ENCODE measurements around the gene ANXA10. TPM values are rescaled to one million over a fixed set of nuclear protein-coding genes. Genes with fewer than 3 reads are reported as not detected.

ANXA10 gene
- total and polyA plus RNA-seq, 2 of the 4 experiments (the other 2 are of a cell fraction): 0.44 to 0.72 TPM

DNA sequence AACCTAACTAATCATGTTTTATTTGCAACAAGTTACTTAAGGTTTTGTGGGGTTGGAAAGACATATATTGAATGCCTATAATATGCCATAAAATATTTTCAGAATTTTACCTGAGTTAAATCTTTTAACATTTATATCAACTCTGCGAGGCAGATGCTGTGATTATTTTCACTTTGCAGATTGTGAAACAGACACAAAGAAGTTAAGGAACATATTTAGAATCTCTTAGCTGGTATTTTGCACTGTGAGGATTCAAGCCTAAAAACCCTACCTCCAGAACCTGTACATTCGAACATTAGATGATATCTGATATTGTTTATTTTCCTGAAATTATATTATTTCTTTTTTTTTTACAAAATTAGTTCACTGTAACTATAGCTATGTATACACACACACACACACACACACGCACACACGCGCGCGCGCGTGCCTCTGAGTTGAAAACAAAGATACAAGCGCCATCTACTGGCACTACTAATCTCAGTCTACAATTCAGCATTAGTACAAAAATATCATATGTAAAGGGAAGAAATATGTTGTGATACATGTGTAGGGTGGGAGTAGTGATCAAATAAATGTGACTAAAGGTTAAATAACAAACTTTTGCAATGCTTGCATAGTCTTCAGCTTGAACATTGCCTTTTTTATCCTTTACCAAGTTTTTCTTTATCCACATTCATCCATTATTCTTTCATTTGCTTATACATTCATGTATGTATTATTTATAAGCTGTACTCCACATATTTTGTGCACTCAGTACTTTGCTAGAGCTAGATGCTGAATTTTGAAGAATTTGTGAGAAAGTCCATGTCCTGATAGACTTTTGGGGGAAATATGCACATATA, 61.5 kb downstream of the ANXA10 start (continued):
- no peak for TF ChIP-seq MAZ (IDR thresholded peaks at IDR 0.05; ENCODE audit: borderline replicate concordance, low read depth, low read length)

DNA sequence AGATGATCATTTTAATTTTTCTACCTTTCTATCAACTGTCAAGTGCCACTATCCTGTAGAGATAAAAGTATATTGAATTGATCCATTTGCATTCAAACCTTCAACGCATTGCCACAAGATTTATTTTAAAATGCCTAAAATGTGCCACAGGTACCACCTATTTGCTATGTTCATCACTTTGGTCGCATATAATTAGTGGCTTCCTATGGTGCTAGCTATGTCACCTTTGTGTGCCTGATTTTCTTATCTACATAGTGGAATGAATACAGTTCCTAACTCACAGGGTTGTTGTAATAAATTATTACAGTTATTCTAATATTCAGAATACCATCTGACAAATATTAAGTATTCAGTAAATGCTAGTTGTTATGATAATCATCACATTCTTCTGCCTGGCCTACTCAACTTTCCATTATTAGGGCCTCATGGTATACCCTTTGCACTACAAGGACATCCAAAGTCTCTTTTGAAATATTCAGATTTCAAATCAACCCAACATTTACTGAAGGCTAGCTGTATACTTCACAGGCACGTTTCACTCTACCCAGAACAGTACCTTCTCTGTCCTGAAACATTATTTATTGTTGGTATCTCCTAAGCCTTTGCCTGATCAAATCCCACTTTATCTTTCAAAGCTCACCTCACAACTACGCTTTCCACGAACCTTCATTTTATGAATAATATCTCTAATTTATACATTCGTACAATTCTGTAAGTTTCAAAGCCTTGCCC, 62.4 kb downstream of the ANXA10 start:
- no peak for ATAC-seq (ENCODE audit: low read depth)
- no peaks in the 10 kb centered on the region for H3K4me1 ChIP-seq (ENCODE audit: control insufficient read depth, insufficient read depth, low read length)
- H3K14ac ChIP-seq (replicated peaks; ENCODE audit: low read depth, low read length): no peak overlapping the region
- 100% methylated on average over 3 of the region's 6 CpGs; no CpG with 5 or more reads in 1 of the 2 experiments for WGBS, 2 experiments (ENCODE audit: extremely low coverage in 2 of 2, insufficient read length in 1 of 2)
- H3K27me3 ChIP-seq (ENCODE audit: control insufficient read depth, insufficient read depth, low read length): no peaks in the 10 kb centered on the region
- no TSS peak for BruUV-seq (replicated peaks)
- no peak overlapping the region for H2AK5ac ChIP-seq (ENCODE audit: low read depth, low read length)
- H3K4me2 ChIP-seq (ENCODE audit: low read depth, low read length): no peak overlapping the region
- H3K9ac ChIP-seq (ENCODE audit: low read depth, low read length): no peak overlapping the region
- no peak overlapping the region for H2BK5ac ChIP-seq (ENCODE audit: low read depth, low read length, poor library complexity, severe bottlenecking)
- H3K9me3 ChIP-seq (ENCODE audit: control insufficient read depth, insufficient read depth, low read length): peaks cover 2% of the 10 kb centered on the region
- no peak overlapping the region for H4K8ac ChIP-seq (ENCODE audit: low read depth in 2 of 2, low read length in 2 of 2)
- H2AK9ac ChIP-seq (replicated peaks; ENCODE audit: low read depth, low read length, poor library complexity): no peak overlapping the region
- H3K18ac ChIP-seq (ENCODE audit: low read depth, low read length): no peak overlapping the region
- ChIA-PET POLR2A (ENCODE audit: unreplicated experiment) (no interaction called here), CTCF (interaction anchor here (0.6 to 1.9 kb wide), 4 partner anchors 9 to 1984 kb away, joined by 3 to 8 read pairs (median 5); no protein-coding TSS in a partner anchor)
- H3K4ac ChIP-seq (ENCODE audit: low read depth, low read length): no peak overlapping the region
- H3K56ac ChIP-seq (ENCODE audit: extremely low read depth, insufficient read depth, low read length): no peak overlapping the region
- H3K23ac ChIP-seq (ENCODE audit: low read depth, low read length): no peak overlapping the region
- H4K91ac ChIP-seq (ENCODE audit: insufficient read depth, low read depth, low read length): no peak overlapping the region
- no peak overlapping the region for H3K4me3 ChIP-seq (ENCODE audit: insufficient read depth, low read depth, low read length)
- no peak overlapping the region for H4K5ac ChIP-seq (ENCODE audit: low read depth, low read length)
- intact Hi-C loops (cut with micrococcal nuclease) (loop anchor here (1.0 to 10.0 kb wide), 4 partner anchors 77 to 1987 kb away; no protein-coding TSS in a partner anchor), dilution Hi-C loops (cut with HindIII; ENCODE audit: low sequenced_read_pairs, unreplicated experiment) (no loop called here), in situ Hi-C loops (cut with MboI; ENCODE audit: low sequenced_read_pairs) (loop anchor here (5.0 kb wide), 1 partner anchor 1132 kb away; no protein-coding TSS in a partner anchor)
- no peak overlapping the region for H2BK20ac ChIP-seq (ENCODE audit: low read depth, low read length)
- no peak overlapping the region for H3K27ac ChIP-seq (ENCODE audit: insufficient read depth, low read length)
- H3K9me1 ChIP-seq (ENCODE audit: insufficient read depth, low read length): peaks cover 2% of the 10 kb centered on the region; the same call in 1 of the 2 replicates
- H4K20me1 ChIP-seq (ENCODE audit: insufficient read depth, low read length): no peaks in the 10 kb centered on the region
- H3K36me3 ChIP-seq (ENCODE audit: control insufficient read depth, insufficient read depth, low read length): no peaks in the 10 kb centered on the region
- DNase-seq: no peak
- no peak overlapping the region for H2AFZ ChIP-seq (replicated peaks; ENCODE audit: low read length, poor library complexity)
- H3K79me1 ChIP-seq (ENCODE audit: low read depth in 1 of 2, low read length in 2 of 2): no peaks in the 10 kb centered on the region
- H2BK120ac ChIP-seq (ENCODE audit: low read depth, low read length): no peak overlapping the region
- no peak overlapping the region for H2BK15ac ChIP-seq (ENCODE audit: low read depth, low read length)
- TF ChIP-seq MXI1 (IDR thresholded peaks at IDR 0.05; ENCODE audit: borderline replicate concordance, low read depth, low read length) (no peak), MAFK (IDR thresholded peaks at IDR 0.05; ENCODE audit: low read depth, low read length) (no peak), MAZ (IDR thresholded peaks at IDR 0.05; ENCODE audit: borderline replicate concordance, low read depth, low read length) (no peak), BHLHE40 (IDR thresholded peaks at IDR 0.05; ENCODE audit: low read depth, low read length) (no peak), RFX5 (IDR thresholded peaks at IDR 0.05; ENCODE audit: low read depth, low read length) (no peak), POLR2A (IDR thresholded peaks at IDR 0.05; ENCODE audit: low read depth, low read length) (no peak), CEBPB (IDR thresholded peaks at IDR 0.05; ENCODE audit: low read depth, low read length) (no peak), ELK1 (IDR thresholded peaks at IDR 0.05; ENCODE audit: borderline replicate concordance, low read depth, low read length) (no peak), CHD1 (IDR thresholded peaks at IDR 0.05; ENCODE audit: low read depth, low read length) (no peak), NFE2L2 (IDR thresholded peaks at IDR 0.05; ENCODE audit: low read depth, low read length) (no peak)
- TF ChIP-seq, protein P1, sequence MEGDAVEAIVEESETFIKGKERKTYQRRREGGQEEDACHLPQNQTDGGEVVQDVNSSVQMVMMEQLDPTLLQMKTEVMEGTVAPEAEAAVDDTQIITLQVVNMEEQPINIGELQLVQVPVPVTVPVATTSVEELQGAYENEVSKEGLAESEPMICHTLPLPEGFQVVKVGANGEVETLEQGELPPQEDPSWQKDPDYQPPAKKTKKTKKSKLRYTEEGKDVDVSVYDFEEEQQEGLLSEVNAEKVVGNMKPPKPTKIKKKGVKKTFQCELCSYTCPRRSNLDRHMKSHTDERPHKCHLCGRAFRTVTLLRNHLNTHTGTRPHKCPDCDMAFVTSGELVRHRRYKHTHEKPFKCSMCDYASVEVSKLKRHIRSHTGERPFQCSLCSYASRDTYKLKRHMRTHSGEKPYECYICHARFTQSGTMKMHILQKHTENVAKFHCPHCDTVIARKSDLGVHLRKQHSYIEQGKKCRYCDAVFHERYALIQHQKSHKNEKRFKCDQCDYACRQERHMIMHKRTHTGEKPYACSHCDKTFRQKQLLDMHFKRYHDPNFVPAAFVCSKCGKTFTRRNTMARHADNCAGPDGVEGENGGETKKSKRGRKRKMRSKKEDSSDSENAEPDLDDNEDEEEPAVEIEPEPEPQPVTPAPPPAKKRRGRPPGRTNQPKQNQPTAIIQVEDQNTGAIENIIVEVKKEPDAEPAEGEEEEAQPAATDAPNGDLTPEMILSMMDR (conservative IDR thresholded peaks at IDR 0.05; ENCODE audit: low read depth, low read length): no peak
